ENCODE data around the gene PGPEP1. TPM values are rescaled to one million over a fixed set of nuclear protein-coding genes. Genes with fewer than 3 reads are reported as not detected.

The PGPEP1 gene
- total RNA-seq, 1 experiment from 2014 or later, result 25.6 TPM

GRCh38 chr19:18291590-18292461 is 48.6 kb upstream of the PGPEP1 start:
- Mint-ChIP-seq H3K4me1 (ENCODE audit: low read depth, unreplicated experiment) (peaks cover 7% of the 10 kb centered on the region), H3K27me3 (ENCODE audit: insufficient read depth, unreplicated experiment) (no peaks in the 10 kb centered on the region), H3K36me3 (ENCODE audit: insufficient read depth, unreplicated experiment) (peaks cover 7% of the 10 kb centered on the region), H3K4me3 (ENCODE audit: unreplicated experiment) (peak overlapping the region; percentile 71), H3K27ac (ENCODE audit: unreplicated experiment) (peak overlapping the region; percentile 92), H3K9me3 (ENCODE audit: unreplicated experiment) (no peaks in the 10 kb centered on the region)
- intact Hi-C loops (cut with micrococcal nuclease; ENCODE audit: unreplicated experiment), result loop anchor here (1.0 to 2.0 kb wide), 2 partner anchors 10 to 31 kb away; partner anchors contain the start of gene LSM4
- BruUV-seq (replicated peaks), result TSS peak; percentile 74
- ChIA-PET CTCF (interaction anchor here (0.6 to 3.0 kb wide), 5 partner anchors 12 to 1208 kb away, joined by 4 to 82 read pairs (median 13); partner anchors contain the start of genes JUND, LSM4 and MPV17L2), POLR2A (interaction anchor here (0.7 to 2.7 kb wide), 6 partner anchors 11 to 125 kb away, joined by 3 to 225 read pairs (median 13); partner anchors contain the start of genes GDF15, JUND and LSM4)
- Histone ChIP-seq H3K9me3 (no peaks in the 10 kb centered on the region), H3K27me3 (replicated peaks; ENCODE audit: control insufficient read depth, insufficient read depth, low read length) (no peaks in the 10 kb centered on the region), H3K36me3 (ENCODE audit: control insufficient read depth, insufficient read depth, low read length) (no peaks in the 10 kb centered on the region), H3K4me3 (ENCODE audit: low read depth, low read length) (peak overlapping the region; percentile 63), H3K4me1 (peaks cover 18% of the 10 kb centered on the region)
- DNase-seq, result peak; percentile 82 to 90
- TF ChIP-seq, protein P1, sequence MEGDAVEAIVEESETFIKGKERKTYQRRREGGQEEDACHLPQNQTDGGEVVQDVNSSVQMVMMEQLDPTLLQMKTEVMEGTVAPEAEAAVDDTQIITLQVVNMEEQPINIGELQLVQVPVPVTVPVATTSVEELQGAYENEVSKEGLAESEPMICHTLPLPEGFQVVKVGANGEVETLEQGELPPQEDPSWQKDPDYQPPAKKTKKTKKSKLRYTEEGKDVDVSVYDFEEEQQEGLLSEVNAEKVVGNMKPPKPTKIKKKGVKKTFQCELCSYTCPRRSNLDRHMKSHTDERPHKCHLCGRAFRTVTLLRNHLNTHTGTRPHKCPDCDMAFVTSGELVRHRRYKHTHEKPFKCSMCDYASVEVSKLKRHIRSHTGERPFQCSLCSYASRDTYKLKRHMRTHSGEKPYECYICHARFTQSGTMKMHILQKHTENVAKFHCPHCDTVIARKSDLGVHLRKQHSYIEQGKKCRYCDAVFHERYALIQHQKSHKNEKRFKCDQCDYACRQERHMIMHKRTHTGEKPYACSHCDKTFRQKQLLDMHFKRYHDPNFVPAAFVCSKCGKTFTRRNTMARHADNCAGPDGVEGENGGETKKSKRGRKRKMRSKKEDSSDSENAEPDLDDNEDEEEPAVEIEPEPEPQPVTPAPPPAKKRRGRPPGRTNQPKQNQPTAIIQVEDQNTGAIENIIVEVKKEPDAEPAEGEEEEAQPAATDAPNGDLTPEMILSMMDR (IDR thresholded peaks at IDR 0.05; ENCODE audit: insufficient read depth in 1 of 2, low read depth in 1 of 2, low read length in 1 of 2, severe bottlenecking in 1 of 2, unreplicated experiment in 1 of 2), result no peak

DNA sequence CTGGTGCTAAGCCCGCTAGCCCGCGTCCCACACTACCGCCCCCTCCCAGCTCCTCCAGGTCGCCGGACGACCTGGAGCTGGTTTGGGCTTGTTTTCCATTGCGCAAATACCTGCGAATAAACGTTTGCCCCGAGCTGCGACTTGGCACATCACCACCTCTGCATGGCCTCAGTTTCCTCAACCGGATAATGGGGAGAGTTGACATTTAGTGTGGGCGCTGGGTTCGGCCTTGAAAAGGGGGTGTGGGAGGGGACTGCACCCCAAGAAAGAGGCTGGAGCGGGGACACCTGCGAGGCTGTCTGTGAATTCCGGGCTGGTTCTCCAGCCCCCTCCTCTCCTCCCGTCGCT is 48.0 kb upstream of the PGPEP1 start:
- intact Hi-C loops (cut with micrococcal nuclease; ENCODE audit: unreplicated experiment), result loop anchor here (1.0 to 2.0 kb wide), 2 partner anchors 10 to 30 kb away; partner anchors contain the start of gene LSM4
- CTCF ChIA-PET, result interaction anchor here (0.6 to 3.0 kb wide), 6 partner anchors 13 to 1209 kb away, joined by 3 to 82 read pairs (median 8); partner anchors contain the start of genes JUND, LSM4 and MPV17L2
- Histone ChIP-seq H3K36me3 (ENCODE audit: control insufficient read depth, insufficient read depth, low read length) (no peaks in the 10 kb centered on the region), H3K4me1 (peaks cover 18% of the 10 kb centered on the region), H3K27me3 (replicated peaks; ENCODE audit: control insufficient read depth, insufficient read depth, low read length) (no peaks in the 10 kb centered on the region), H3K9me3 (no peaks in the 10 kb centered on the region), H3K4me3 (ENCODE audit: low read depth, low read length) (peak overlapping the region; percentile 63)
- DNase-seq, result no peak
- TF ChIP-seq, protein P1 (IDR thresholded peaks at IDR 0.05; ENCODE audit: insufficient read depth in 1 of 2, low read depth in 1 of 2, low read length in 1 of 2, severe bottlenecking in 1 of 2, unreplicated experiment in 1 of 2), result no peak
- Mint-ChIP-seq H3K4me3 (ENCODE audit: unreplicated experiment) (peak overlapping the region; percentile 71), H3K27ac (ENCODE audit: unreplicated experiment) (peak overlapping the region; percentile 92), H3K9me3 (ENCODE audit: unreplicated experiment) (no peaks in the 10 kb centered on the region), H3K36me3 (ENCODE audit: insufficient read depth, unreplicated experiment) (peaks cover 7% of the 10 kb centered on the region), H3K4me1 (ENCODE audit: low read depth, unreplicated experiment) (peaks cover 7% of the 10 kb centered on the region), H3K27me3 (ENCODE audit: insufficient read depth, unreplicated experiment) (no peaks in the 10 kb centered on the region)
- BruUV-seq (replicated peaks), result no TSS peak
- POLR2A ChIA-PET, result interaction anchor here (0.6 to 2.7 kb wide), 10 partner anchors 12 to 126 kb away, joined by 3 to 225 read pairs (median 4); partner anchors contain the start of genes GDF15, JUND and LSM4

Measured in Caco-2 (cell line).